T-helper 17 cell (primary cell): ENCODE measurements around the gene SPATA32. TPM values are rescaled to one million over a fixed set of nuclear protein-coding genes. Genes with fewer than 3 reads are reported as not detected.
A peak's percentile ranks its signal among the peaks of the same experiment; 100 is the strongest.

Experiments used
- ATAC-seq: fragments of 150-1000 bp; cut with Tn5 transposase; 2 replicates; pipeline ENCODE4 v1.10.0; 2021; ENCODE audit warnings: mild to moderate bottlenecking, moderate library complexity
- DNase-seq, 3 donors: peaks; one replicate each; pipeline versions ENCODE4 v3.0.0 to v3.0.0-alpha.2; 2020 to 2021
- H3K9me3 ChIP-seq: one replicate; pipeline ENCODE4 v1.7.0; 2013; ENCODE audit warnings: low read length, mild to moderate bottlenecking; ENCODE audit not compliant: control insufficient read depth, poor library complexity, severe bottlenecking
- H3K27ac Mint-ChIP-seq: one replicate; pipeline ENCODE4 v1.8.0; 2022; ENCODE audit warnings: mild to moderate bottlenecking, moderate library complexity, mixed read lengths
- H3K27me3 Mint-ChIP-seq: one replicate; pipeline ENCODE4 v1.8.0; 2022; ENCODE audit warnings: mixed read lengths
- H3K36me3 Mint-ChIP-seq: one replicate; pipeline ENCODE4 v1.8.0; 2022; ENCODE audit warnings: low read depth, mixed read lengths
- H3K4me1 Mint-ChIP-seq: one replicate; pipeline ENCODE4 v1.8.0; 2022; ENCODE audit warnings: mild to moderate bottlenecking, mixed read lengths
- H3K4me3 Mint-ChIP-seq: one replicate; pipeline ENCODE4 v1.8.0; 2022; ENCODE audit warnings: mild to moderate bottlenecking, moderate library complexity, mixed read lengths
- total RNA-seq, 4 donors: library from RNA in 2 of 4; stranded (reverse) in 2 of 4; gene quantifications; one replicate each; pipeline ENCODE4 v1.2.3 and lab custom pipeline; 2022 to 2026

Gene SPATA32
- total RNA-seq, 2 donors from 2014 or later: 0.17 TPM; not detected in 1

- peak overlapping the region; percentile 69 for H3K4me3 Mint-ChIP-seq
- peaks cover 5% of the 10 kb centered on the region for H3K36me3 Mint-ChIP-seq
- DNase-seq (no peak), ATAC-seq (no peak)
- no peaks in the 10 kb centered on the region for H3K27me3 Mint-ChIP-seq
- H3K9me3 ChIP-seq: no peaks in the 10 kb centered on the region
- no peak overlapping the region for H3K27ac Mint-ChIP-seq
- peaks cover 58% of the 10 kb centered on the region for H3K4me1 Mint-ChIP-seq
Measured at GRCh38 chr17:45301674-45302073, 39.8 kb upstream of the SPATA32 start.

GRCh38 chr17:45300060-45300751, 38.3 kb upstream of the SPATA32 start:
- Mint-ChIP-seq H3K27ac (peak overlapping the region; percentile 49), H3K36me3 (peaks cover 5% of the 10 kb centered on the region), H3K4me3 (peak overlapping the region; percentile 25), H3K4me1 (peaks cover 64% of the 10 kb centered on the region), H3K27me3 (no peaks in the 10 kb centered on the region)
- DNase-seq: no peak
- ATAC-seq: peak; percentile 27
- H3K9me3 ChIP-seq: no peaks in the 10 kb centered on the region

- Mint-ChIP-seq H3K27ac (no peak overlapping the region), H3K4me3 (no peak overlapping the region), H3K36me3 (peaks cover 5% of the 10 kb centered on the region), H3K4me1 (peaks cover 63% of the 10 kb centered on the region), H3K27me3 (no peaks in the 10 kb centered on the region)
- DNase-seq (no peak), ATAC-seq (no peak)
- no peaks in the 10 kb centered on the region for H3K9me3 ChIP-seq
Measured at GRCh38 chr17:45299361-45299760, 37.5 kb upstream of the SPATA32 start.

- H3K27ac Mint-ChIP-seq: peak overlapping the region; percentile 93
- H3K27me3 Mint-ChIP-seq: no peaks in the 10 kb centered on the region
- H3K36me3 Mint-ChIP-seq: peaks cover 5% of the 10 kb centered on the region
- ATAC-seq: no peak
- H3K9me3 ChIP-seq: no peaks in the 10 kb centered on the region
- H3K4me1 Mint-ChIP-seq: peaks cover 64% of the 10 kb centered on the region
- peak overlapping the region; percentile 74 for H3K4me3 Mint-ChIP-seq
- DNase-seq: no peak
Measured at GRCh38 chr17:45298546-45299285, 36.8 kb upstream of the SPATA32 start.

- DNase-seq (no peak), ATAC-seq (no peak)
- peaks cover 60% of the 10 kb centered on the region for H3K4me1 Mint-ChIP-seq
- H3K36me3 Mint-ChIP-seq: peaks cover 5% of the 10 kb centered on the region
- no peaks in the 10 kb centered on the region for H3K27me3 Mint-ChIP-seq
- peak overlapping the region; percentile 93 for H3K27ac Mint-ChIP-seq
- H3K4me3 Mint-ChIP-seq: peak overlapping the region; percentile 28
- no peaks in the 10 kb centered on the region for H3K9me3 ChIP-seq
Measured at GRCh38 chr17:45296833-45297124, 34.9 kb upstream of the SPATA32 start.

GRCh38 chr17:45296003-45296832, 34.3 kb upstream of the SPATA32 start:
- peaks cover 62% of the 10 kb centered on the region for H3K4me1 Mint-ChIP-seq
- H3K27ac Mint-ChIP-seq: peak overlapping the region; percentile 93
- ATAC-seq: peak; percentile 65
- no peaks in the 10 kb centered on the region for H3K27me3 Mint-ChIP-seq
- peaks cover 5% of the 10 kb centered on the region for H3K36me3 Mint-ChIP-seq
- peak overlapping the region; percentile 28 for H3K4me3 Mint-ChIP-seq
- no peaks in the 10 kb centered on the region for H3K9me3 ChIP-seq
- no peak for DNase-seq

GRCh38 chr17:45294506-45294905, 32.6 kb upstream of the SPATA32 start:
- Mint-ChIP-seq H3K27me3 (no peaks in the 10 kb centered on the region), H3K36me3 (peaks cover 5% of the 10 kb centered on the region), H3K4me1 (peaks cover 59% of the 10 kb centered on the region), H3K27ac (peak overlapping the region; percentile 93), H3K4me3 (no peak overlapping the region)
- no peak for DNase-seq
- no peak for ATAC-seq
- H3K9me3 ChIP-seq: no peaks in the 10 kb centered on the region

GRCh38 chr17:45293413-45294211, 31.7 kb upstream of the SPATA32 start:
- ATAC-seq: peak; percentile 21
- Mint-ChIP-seq H3K4me3 (peak overlapping the region; percentile 36), H3K27ac (peak overlapping the region; percentile 93), H3K4me1 (peaks cover 52% of the 10 kb centered on the region), H3K27me3 (no peaks in the 10 kb centered on the region), H3K36me3 (peaks cover 3% of the 10 kb centered on the region)
- no peaks in the 10 kb centered on the region for H3K9me3 ChIP-seq
- no peak for DNase-seq

- Mint-ChIP-seq H3K27me3 (no peaks in the 10 kb centered on the region), H3K4me1 (peaks cover 44% of the 10 kb centered on the region), H3K36me3 (peaks cover 2% of the 10 kb centered on the region), H3K4me3 (peak overlapping the region; percentile 19), H3K27ac (peak overlapping the region; percentile 93)
- ATAC-seq: no peak
- no peaks in the 10 kb centered on the region for H3K9me3 ChIP-seq
- no peak for DNase-seq
Measured at GRCh38 chr17:45292696-45293412, 31.0 kb upstream of the SPATA32 start.

- ATAC-seq: no peak
Measured at GRCh38 chr17:45291171-45291805, 29.4 kb upstream of the SPATA32 start.

GRCh38 chr17:45290269-45290765, 28.4 kb upstream of the SPATA32 start:
- H3K4me3 Mint-ChIP-seq: no peak overlapping the region
- peak overlapping the region; percentile 47 for H3K27ac Mint-ChIP-seq
- H3K36me3 Mint-ChIP-seq: peaks cover 2% of the 10 kb centered on the region
- ATAC-seq (no peak), DNase-seq (no peak)
- no peaks in the 10 kb centered on the region for H3K9me3 ChIP-seq
- H3K27me3 Mint-ChIP-seq: no peaks in the 10 kb centered on the region
- peaks cover 27% of the 10 kb centered on the region for H3K4me1 Mint-ChIP-seq

More at GRCh38 chr17:45291171-45291805, 29.4 kb upstream of the SPATA32 start:
- no peak overlapping the region for H3K4me3 Mint-ChIP-seq
- H3K4me1 Mint-ChIP-seq: peaks cover 34% of the 10 kb centered on the region
- peaks cover 2% of the 10 kb centered on the region for H3K36me3 Mint-ChIP-seq
- no peaks in the 10 kb centered on the region for H3K27me3 Mint-ChIP-seq
- H3K27ac Mint-ChIP-seq: peak overlapping the region; percentile 93
- DNase-seq: no peak
- H3K9me3 ChIP-seq: no peaks in the 10 kb centered on the region
